HCT116 (cell line): ENCODE data around the gene CNTN5. TPM values are rescaled to one million over a fixed set of nuclear protein-coding genes. Genes with fewer than 3 reads are reported as not detected.

Source experiments
- ATAC-seq: fragments of 200-7000 bp; cut with Tn5 transposase; 2 replicates; pipeline ENCODE4 v1.9.1; 2020; ENCODE audit warnings: mild to moderate bottlenecking, moderate library complexity
- BruUV-seq: library from RNA; stranded (reverse); fragments of 400-500 nt; replicated peaks from 2 replicates; lab custom pipeline; 2021; lab: Mats Ljungman, UMichigan
- CTCF ChIA-PET: fragments of 300-600 bp; sonication (Branson Sonifier 250); formaldehyde crosslinking; loops from one replicate; lab custom pipeline; 2021; ENCODE audit warnings: antibody characterized with exemption; lab: Charles Lee
- POLR2A ChIA-PET: fragments of 300-600, 350-600 bp; sonication (Branson Sonifier 250); formaldehyde crosslinking; loops from one replicate; lab custom pipeline; 2021; ENCODE audit warnings: antibody characterized with exemption; lab: Charles Lee
- RAD21 ChIA-PET, 2 experiments: fragments of 300-600 bp; sonication (Branson Sonifier 250); formaldehyde crosslinking; loops; one replicate each; lab custom pipeline; 2023; ENCODE audit warnings: low total read pairs in 2 of 2; ENCODE audit not compliant: uncharacterized antibody in 2 of 2, unreplicated experiment in 2 of 2, low non-redundant PET in 1 of 2; lab: Charles Lee
- DNase-seq: peaks from one replicate; pipeline ENCODE4 v3.0.0-alpha.2; 2010; ENCODE audit warnings: low read depth, low spot score
- H2AFZ ChIP-seq: fragments of 200-600 bp; shearing (Covaris generic), sonication (generic); 2 replicates; pipeline ENCODE4 v1.6.1; 2017; ENCODE audit warnings: low read depth, mixed run types, mixed read lengths, antibody characterized with exemption, low read length; ENCODE audit not compliant: poor library complexity, severe bottlenecking
- H3K27ac ChIP-seq: 2 replicates; pipeline ENCODE4 v1.5.1; 2012; ENCODE audit warnings: low read depth, low read length
- H3K27me3 ChIP-seq: fragments of 200-600 bp; sonication (generic); 2 replicates; pipeline ENCODE4 v1.6.1; 2016; ENCODE audit warnings: mixed run types, low read length, mixed read lengths; ENCODE audit not compliant: insufficient read depth
- H3K36me3 ChIP-seq, 2 experiments: fragments of 200-500 bp in 1 of 2; fragments of 200-600 bp in 1 of 2; sonication (Bioruptor generic) in 1 of 2; sonication (generic) in 1 of 2; 2 replicates each; pipeline versions ENCODE4 v1.5.1 to v1.6.1; 2014 to 2016; ENCODE audit warnings: low read length in 2 of 2, inconsistent platforms in 1 of 2, mixed read lengths in 1 of 2, mixed run types in 1 of 2; ENCODE audit not compliant: insufficient read depth in 2 of 2, control insufficient read depth in 1 of 2
- H3K4me1 ChIP-seq, 2 experiments: fragments of 200-600 bp in 1 of 2; sonication (generic) in 1 of 2; 2 replicates each; pipeline versions ENCODE4 v1.5.1 to v1.6.1; 2012 to 2017; ENCODE audit warnings: low read length in 2 of 2, inconsistent platforms in 1 of 2, mild to moderate bottlenecking in 1 of 2, mixed read lengths in 1 of 2, mixed run types in 1 of 2, moderate library complexity in 1 of 2; ENCODE audit not compliant: insufficient read depth in 2 of 2, control insufficient read depth in 1 of 2
- H3K4me2 ChIP-seq: fragments of 200-600 bp; sonication (generic); 2 replicates; pipeline ENCODE4 v1.6.1; 2017; ENCODE audit warnings: mixed run types, low read length, mixed read lengths
- H3K4me3 ChIP-seq, 2 experiments: fragments of 200-600 bp in 1 of 2; sonication (generic) in 1 of 2; replicated peaks in 1 of 2; 2 replicates each; pipeline ENCODE4 v1.5.1; 2011 to 2016; ENCODE audit warnings: low read length in 2 of 2, control low read depth in 1 of 2, low read depth in 1 of 2, mild to moderate bottlenecking in 1 of 2, mixed read lengths in 1 of 2, mixed run types in 1 of 2
- H3K79me2 ChIP-seq: fragments of 200-600 bp; sonication (generic); 2 replicates; pipeline ENCODE4 v1.6.1; 2017; ENCODE audit warnings: mild to moderate bottlenecking, mixed run types, low read length, moderate library complexity, mixed read lengths; ENCODE audit not compliant: insufficient read depth
- H3K9ac ChIP-seq: fragments of 200-600 bp; sonication (generic); 2 replicates; pipeline ENCODE4 v1.6.1; 2016; ENCODE audit warnings: low read length, mixed read lengths
- H3K9me2 ChIP-seq: fragments of 200-600 bp; sonication (generic), shearing (Covaris generic); 2 replicates; pipeline ENCODE4 v1.6.1; 2017; ENCODE audit warnings: mixed run types, mild to moderate bottlenecking, moderate library complexity; ENCODE audit not compliant: insufficient read depth
- H3K9me3 ChIP-seq, 2 experiments: fragments of 200-500 bp in 1 of 2; fragments of 200-600 bp in 1 of 2; sonication (Bioruptor generic) in 1 of 2; sonication (generic) in 1 of 2; 2 replicates each; pipeline ENCODE4 v1.6.1; 2014 to 2017; ENCODE audit warnings: low read length in 2 of 2, mixed read lengths in 2 of 2, inconsistent platforms in 1 of 2, low read depth in 1 of 2, mild to moderate bottlenecking in 1 of 2, mixed run types in 1 of 2, moderate library complexity in 1 of 2; ENCODE audit not compliant: control insufficient read depth in 1 of 2, insufficient read depth in 1 of 2
- H4K20me1 ChIP-seq: fragments of 200-600 bp; sonication (generic), shearing (Covaris generic); 2 replicates; pipeline ENCODE4 v1.6.1; 2017; ENCODE audit warnings: mixed run types, mild to moderate bottlenecking, moderate library complexity; ENCODE audit not compliant: insufficient read depth
- CBX3 ChIP-seq: IDR thresholded peaks from 2 replicates; pipeline ENCODE4 v1.6.1; 2012; ENCODE audit warnings: low read depth
- CEBPB ChIP-seq: IDR thresholded peaks from 2 replicates; pipeline ENCODE4 v1.6.1; 2012; ENCODE audit warnings: low read depth
- EGR1 ChIP-seq: IDR thresholded peaks from 2 replicates; pipeline ENCODE4 v1.6.1; 2012; ENCODE audit warnings: low read depth
- ELF1 ChIP-seq: IDR thresholded peaks from 2 replicates; pipeline ENCODE4 v1.6.1; 2012; ENCODE audit warnings: low read depth, borderline replicate concordance
- EZH2 ChIP-seq: fragments of 200-600 bp; sonication (generic); IDR thresholded peaks from 2 replicates; pipeline ENCODE4 v1.6.1; 2017; ENCODE audit warnings: antibody characterized with exemption, mixed run types
- FOSL1 ChIP-seq: IDR thresholded peaks from 2 replicates; pipeline ENCODE4 v1.6.1; 2012; ENCODE audit warnings: low read depth
- JUND ChIP-seq: IDR thresholded peaks from 2 replicates; pipeline ENCODE4 v1.6.1; 2012
- POLR2A ChIP-seq: IDR thresholded peaks from 2 replicates; pipeline ENCODE4 v1.7.0; 2011; ENCODE audit warnings: borderline replicate concordance; ENCODE audit not compliant: insufficient read depth, insufficient read length; ENCODE audit errors: extremely low read depth
- POLR2AphosphoS5 ChIP-seq: IDR thresholded peaks from 2 replicates; pipeline ENCODE4 v1.6.1; 2011; ENCODE audit warnings: mild to moderate bottlenecking, low read depth, low read length, moderate library complexity
- RAD21 ChIP-seq: IDR thresholded peaks from 2 replicates; pipeline ENCODE4 v1.6.1; 2012; ENCODE audit warnings: low read depth, mild to moderate bottlenecking
- SP1 ChIP-seq: IDR thresholded peaks from 2 replicates; pipeline ENCODE4 v1.6.1; 2012; ENCODE audit warnings: low read depth
- ZFX ChIP-seq: fragments of 450-650 bp; IDR thresholded peaks from 2 replicates; pipeline ENCODE4 v1.6.1; 2017
- ZNF274 ChIP-seq: fragments of 200-500 bp; sonication (Bioruptor generic); IDR thresholded peaks from 2 replicates; pipeline ENCODE4 v1.6.1; 2014; ENCODE audit warnings: mild to moderate bottlenecking, low read depth, low read length, inconsistent platforms
- intact Hi-C: fragments of 100-400 bp; cut with micrococcal nuclease; formaldehyde crosslinking; loops from 2 replicates; pipeline ENCODE4 v1.10.0; 2022
- total RNA-seq: library from RNA; stranded (reverse); gene quantifications from one replicate; pipeline ENCODE4 v1.2.1, GENCODE V29; 2021; ENCODE audit not compliant: unreplicated experiment
- TF ChIP-seq, protein P1 (sequence below): IDR thresholded peaks from 2 replicates; pipeline ENCODE4 v1.6.1; 2012
- TF ChIP-seq, protein P2 (sequence below), 3 experiments: fragments of 200-600 bp in 1 of 3; sonication (generic) in 1 of 3; IDR thresholded peaks in 2 of 3; conservative IDR thresholded peaks in 1 of 3; 2 replicates each; pipeline ENCODE4 v1.5.1; 2012 to 2017; ENCODE audit warnings: low read depth in 2 of 3, low read length in 2 of 3, antibody characterized with exemption in 1 of 3, borderline replicate concordance in 1 of 3, control low read depth in 1 of 3, mild to moderate bottlenecking in 1 of 3, mixed read lengths in 1 of 3, mixed run types in 1 of 3, moderate library complexity in 1 of 3; ENCODE audit not compliant: insufficient read depth in 1 of 3
- TF ChIP-seq, protein P3 (sequence below): IDR thresholded peaks from 2 replicates; pipeline ENCODE4 v1.6.1; 2012
- TF ChIP-seq, protein P4 (sequence below): IDR thresholded peaks from 2 replicates; pipeline ENCODE4 v1.6.1; 2011; ENCODE audit warnings: mild to moderate bottlenecking, low read length, moderate library complexity; ENCODE audit not compliant: insufficient replicate concordance; ENCODE audit errors: extremely low read depth

The CNTN5 gene
- total RNA-seq, 1 experiment from 2014 or later: not detected

DNA sequence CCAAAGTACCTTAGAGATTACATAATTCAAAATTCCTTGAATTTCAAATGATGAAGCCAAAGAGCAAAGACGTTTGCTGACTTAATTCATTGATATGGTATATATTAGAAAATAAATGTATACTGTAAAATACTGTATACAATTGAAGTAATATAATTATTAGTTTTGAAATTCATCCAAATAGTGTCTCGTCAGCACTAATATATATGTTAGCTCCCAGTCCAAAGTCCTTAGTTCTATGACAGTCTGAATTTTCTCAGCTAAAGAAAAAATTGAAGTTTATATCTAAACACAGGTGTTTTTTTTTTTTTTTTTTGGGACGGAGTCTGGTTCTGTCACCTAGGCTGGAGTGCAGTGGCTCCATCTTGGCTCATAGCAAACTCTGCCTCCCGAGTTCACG is 431.3 kb downstream of the CNTN5 start:
- no peak overlapping the region for H3K4me2 ChIP-seq
- ATAC-seq (no peak), DNase-seq (no peak)
- no peaks in the 10 kb centered on the region for H3K27me3 ChIP-seq
- no peaks in the 10 kb centered on the region for H3K9me2 ChIP-seq
- ChIA-PET RAD21 (no interaction called here), POLR2A (interaction anchor here (0.7 kb wide), 1 partner anchor 977 kb away, joined by 4 read pairs; no protein-coding TSS in a partner anchor), CTCF (no interaction called here)
- no peak overlapping the region for H3K9ac ChIP-seq
- no TSS peak for BruUV-seq
- intact Hi-C loops: no loop called here
- H3K27ac ChIP-seq: no peak overlapping the region
- no peak overlapping the region for H2AFZ ChIP-seq
- no peaks in the 10 kb centered on the region for H4K20me1 ChIP-seq
- H3K36me3 ChIP-seq: no peaks in the 10 kb centered on the region
- TF ChIP-seq, protein P1, sequence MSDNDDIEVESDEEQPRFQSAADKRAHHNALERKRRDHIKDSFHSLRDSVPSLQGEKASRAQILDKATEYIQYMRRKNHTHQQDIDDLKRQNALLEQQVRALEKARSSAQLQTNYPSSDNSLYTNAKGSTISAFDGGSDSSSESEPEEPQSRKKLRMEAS: no peak
- TF ChIP-seq EZH2 (no peak), ZNF274 (no peak), EGR1 (no peak), CEBPB (no peak), POLR2AphosphoS5 (no peak), ELF1 (no peak), JUND (no peak), FOSL1 (no peak), SP1 (no peak), RAD21 (no peak), POLR2A (no peak), ZFX (no peak), CBX3 (no peak)
- TF ChIP-seq, protein P2, sequence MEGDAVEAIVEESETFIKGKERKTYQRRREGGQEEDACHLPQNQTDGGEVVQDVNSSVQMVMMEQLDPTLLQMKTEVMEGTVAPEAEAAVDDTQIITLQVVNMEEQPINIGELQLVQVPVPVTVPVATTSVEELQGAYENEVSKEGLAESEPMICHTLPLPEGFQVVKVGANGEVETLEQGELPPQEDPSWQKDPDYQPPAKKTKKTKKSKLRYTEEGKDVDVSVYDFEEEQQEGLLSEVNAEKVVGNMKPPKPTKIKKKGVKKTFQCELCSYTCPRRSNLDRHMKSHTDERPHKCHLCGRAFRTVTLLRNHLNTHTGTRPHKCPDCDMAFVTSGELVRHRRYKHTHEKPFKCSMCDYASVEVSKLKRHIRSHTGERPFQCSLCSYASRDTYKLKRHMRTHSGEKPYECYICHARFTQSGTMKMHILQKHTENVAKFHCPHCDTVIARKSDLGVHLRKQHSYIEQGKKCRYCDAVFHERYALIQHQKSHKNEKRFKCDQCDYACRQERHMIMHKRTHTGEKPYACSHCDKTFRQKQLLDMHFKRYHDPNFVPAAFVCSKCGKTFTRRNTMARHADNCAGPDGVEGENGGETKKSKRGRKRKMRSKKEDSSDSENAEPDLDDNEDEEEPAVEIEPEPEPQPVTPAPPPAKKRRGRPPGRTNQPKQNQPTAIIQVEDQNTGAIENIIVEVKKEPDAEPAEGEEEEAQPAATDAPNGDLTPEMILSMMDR (IDR thresholded peaks at IDR 0.05 in 2 of 3, conservative IDR thresholded peaks at IDR 0.05 in 1 of 3; ENCODE audit: borderline replicate concordance in 1 of 3, insufficient read depth in 1 of 3, low read depth in 2 of 3, low read length in 2 of 3): no peak
- TF ChIP-seq, protein P3, sequence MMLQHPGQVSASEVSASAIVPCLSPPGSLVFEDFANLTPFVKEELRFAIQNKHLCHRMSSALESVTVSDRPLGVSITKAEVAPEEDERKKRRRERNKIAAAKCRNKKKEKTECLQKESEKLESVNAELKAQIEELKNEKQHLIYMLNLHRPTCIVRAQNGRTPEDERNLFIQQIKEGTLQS: no peak
- TF ChIP-seq, protein P4, sequence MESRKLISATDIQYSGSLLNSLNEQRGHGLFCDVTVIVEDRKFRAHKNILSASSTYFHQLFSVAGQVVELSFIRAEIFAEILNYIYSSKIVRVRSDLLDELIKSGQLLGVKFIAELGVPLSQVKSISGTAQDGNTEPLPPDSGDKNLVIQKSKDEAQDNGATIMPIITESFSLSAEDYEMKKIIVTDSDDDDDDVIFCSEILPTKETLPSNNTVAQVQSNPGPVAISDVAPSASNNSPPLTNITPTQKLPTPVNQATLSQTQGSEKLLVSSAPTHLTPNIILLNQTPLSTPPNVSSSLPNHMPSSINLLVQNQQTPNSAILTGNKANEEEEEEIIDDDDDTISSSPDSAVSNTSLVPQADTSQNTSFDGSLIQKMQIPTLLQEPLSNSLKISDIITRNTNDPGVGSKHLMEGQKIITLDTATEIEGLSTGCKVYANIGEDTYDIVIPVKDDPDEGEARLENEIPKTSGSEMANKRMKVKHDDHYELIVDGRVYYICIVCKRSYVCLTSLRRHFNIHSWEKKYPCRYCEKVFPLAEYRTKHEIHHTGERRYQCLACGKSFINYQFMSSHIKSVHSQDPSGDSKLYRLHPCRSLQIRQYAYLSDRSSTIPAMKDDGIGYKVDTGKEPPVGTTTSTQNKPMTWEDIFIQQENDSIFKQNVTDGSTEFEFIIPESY: no peak
- no peak overlapping the region for H3K4me3 ChIP-seq
- peaks cover 0 to 3% of the 10 kb centered on the region in 2 experiments; a peak in 2 of 4 replicates for H3K9me3 ChIP-seq
- H3K4me1 ChIP-seq: no peaks in the 10 kb centered on the region
- no peaks in the 10 kb centered on the region for H3K79me2 ChIP-seq
